HL-60/S4 (cell line): ENCODE data around the gene TIMM50.

Experiments used
- in situ Hi-C: fragments of 300-500 bp; cut with MboI; formaldehyde crosslinking; loops from 2 replicates; pipeline ENCODE4 v1.14.3; 2022; ENCODE audit warnings: low sequenced_read_pairs

TIMM50 gene

DNA sequence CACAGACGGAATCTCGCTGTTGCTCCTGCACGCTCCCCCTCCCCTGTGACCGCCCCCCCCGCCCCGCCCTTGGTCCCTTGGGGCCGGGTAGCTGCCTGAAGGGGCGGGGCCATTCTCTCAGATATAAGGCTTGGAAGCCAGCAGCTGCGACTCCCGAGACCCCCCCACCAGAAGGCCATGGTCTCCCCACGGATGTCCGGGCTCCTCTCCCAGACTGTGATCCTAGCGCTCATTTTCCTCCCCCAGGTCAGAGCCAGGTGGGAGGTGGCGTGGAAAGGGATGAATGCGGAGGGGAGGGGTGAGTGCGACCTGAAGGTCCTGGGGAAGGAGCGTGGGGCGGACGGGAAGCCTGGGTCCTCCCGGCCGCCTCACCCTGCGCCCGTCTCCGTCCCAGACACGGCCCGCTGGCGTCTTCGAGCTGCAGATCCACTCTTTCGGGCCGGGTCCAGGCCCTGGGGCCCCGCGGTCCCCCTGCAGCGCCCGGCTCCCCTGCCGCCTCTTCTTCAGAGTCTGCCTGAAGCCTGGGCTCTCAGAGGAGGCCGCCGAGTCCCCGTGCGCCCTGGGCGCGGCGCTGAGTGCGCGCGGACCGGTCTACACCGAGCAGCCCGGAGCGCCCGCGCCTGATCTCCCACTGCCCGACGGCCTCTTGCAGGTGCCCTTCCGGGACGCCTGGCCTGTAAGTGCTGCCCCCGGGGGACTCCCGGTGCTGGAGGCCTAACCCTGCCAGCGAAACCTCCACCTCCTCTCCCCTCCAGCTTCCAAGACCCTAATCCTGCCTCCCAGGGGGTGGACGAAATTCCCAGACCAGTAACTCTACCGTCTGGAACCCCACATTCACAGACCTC is 18.4 kb downstream of the TIMM50 start, which contains the start of gene DLL3:
Gene DLL3 (plus strand): TSS at position 150 of the 845 bp plus-strand sequence. CDS start 28 bp downstream, at position 178.
- in situ Hi-C loops: no loop called here

DNA sequence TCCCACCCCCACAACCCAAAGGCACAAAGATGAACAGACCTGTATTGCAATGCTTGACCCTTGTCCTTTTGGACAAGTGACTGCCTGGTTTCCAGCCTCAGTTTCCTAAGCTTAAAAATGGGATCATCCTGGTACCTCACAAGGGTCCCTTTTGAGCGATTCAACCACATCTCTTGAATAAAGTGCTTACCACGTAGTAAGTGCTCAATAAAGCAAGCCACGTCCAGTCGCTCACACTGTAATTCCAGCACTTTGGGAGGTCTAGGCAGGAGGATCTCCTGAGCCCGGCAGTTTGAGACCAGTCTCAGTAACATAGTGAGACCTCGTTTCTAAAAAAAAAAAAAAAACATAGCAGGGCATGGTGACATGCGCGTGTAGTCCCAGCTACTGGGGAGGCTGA is 19.3 kb downstream of the TIMM50 start:
- in situ Hi-C loops: no loop called here

DNA sequence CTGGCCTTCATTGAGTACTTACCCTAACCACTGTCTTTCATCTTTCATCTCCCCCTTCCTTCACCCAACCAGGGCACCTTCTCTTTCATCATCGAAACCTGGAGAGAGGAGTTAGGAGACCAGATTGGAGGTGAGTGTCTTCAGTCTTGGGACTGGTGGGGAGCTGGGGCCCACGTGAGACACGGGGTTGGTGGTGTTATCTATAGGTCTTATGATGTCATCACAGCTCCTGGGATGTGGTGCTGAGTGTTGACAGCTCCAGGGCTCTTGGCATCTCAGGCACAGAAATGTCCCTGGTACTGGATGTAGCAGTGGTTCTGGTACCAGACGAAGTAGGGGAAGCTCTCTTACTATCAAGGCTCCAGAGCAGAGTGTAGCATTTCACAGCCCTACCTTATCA is 19.9 kb downstream of the TIMM50 start:
- in situ Hi-C loops: no loop called here

DNA sequence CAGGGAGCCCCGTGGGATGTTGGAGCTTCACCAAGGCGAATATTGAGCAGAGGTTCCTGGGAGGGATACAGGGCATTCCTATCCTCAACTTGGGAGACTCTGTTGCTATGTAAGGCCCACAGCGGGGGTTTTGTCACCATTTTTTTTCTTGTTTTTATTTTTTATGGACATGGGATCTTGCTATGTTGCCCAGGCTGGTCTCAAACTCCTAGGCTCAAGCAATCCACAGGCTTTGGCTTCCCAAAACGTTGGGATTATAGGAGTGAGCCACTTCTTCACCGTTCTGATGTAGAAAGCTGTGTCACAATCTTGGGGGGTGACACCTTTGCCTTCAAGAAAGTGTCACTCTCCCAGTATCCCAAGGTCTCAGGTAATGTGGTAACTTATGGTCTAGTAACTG is 20.7 kb downstream of the TIMM50 start:
- in situ Hi-C loops: no loop called here

DNA sequence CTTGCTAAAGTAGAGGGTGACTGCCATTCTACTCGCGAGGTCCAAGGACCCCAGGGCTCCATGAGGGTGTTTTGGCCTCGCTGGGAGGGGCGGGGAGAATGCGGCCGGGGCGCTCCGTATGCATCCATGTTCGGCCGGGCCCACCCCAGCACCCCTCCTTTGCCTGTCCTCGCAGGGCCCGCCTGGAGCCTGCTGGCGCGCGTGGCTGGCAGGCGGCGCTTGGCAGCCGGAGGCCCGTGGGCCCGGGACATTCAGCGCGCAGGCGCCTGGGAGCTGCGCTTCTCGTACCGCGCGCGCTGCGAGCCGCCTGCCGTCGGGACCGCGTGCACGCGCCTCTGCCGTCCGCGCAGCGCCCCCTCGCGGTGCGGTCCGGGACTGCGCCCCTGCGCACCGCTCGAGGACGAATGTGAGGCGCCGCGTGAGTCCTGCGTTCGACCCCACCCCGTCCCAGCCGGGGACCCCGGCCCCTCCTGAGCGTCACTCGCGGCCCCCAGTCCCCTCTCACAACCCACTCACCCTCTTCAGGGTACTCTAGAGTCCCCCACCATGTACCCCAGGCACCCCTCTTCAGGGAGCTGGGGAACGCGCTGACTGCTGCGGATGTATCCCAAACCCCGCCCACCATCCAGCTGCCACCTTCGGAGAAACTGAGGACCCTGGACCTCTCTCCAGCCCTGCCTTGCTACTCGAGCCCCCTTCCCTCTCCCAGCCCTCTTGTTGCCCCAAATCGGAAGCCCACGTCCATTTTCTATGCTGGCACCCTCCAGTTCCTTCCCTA is 22.2 kb downstream of the TIMM50 start:
- in situ Hi-C loops: no loop called here

- in situ Hi-C loops: no loop called here
Measured at GRCh38 chr19:39506598-39506943, 25.9 kb downstream of the TIMM50 start.

- in situ Hi-C loops: no loop called here
Measured at GRCh38 chr19:39506944-39507714, 26.5 kb downstream of the TIMM50 start.

DNA sequence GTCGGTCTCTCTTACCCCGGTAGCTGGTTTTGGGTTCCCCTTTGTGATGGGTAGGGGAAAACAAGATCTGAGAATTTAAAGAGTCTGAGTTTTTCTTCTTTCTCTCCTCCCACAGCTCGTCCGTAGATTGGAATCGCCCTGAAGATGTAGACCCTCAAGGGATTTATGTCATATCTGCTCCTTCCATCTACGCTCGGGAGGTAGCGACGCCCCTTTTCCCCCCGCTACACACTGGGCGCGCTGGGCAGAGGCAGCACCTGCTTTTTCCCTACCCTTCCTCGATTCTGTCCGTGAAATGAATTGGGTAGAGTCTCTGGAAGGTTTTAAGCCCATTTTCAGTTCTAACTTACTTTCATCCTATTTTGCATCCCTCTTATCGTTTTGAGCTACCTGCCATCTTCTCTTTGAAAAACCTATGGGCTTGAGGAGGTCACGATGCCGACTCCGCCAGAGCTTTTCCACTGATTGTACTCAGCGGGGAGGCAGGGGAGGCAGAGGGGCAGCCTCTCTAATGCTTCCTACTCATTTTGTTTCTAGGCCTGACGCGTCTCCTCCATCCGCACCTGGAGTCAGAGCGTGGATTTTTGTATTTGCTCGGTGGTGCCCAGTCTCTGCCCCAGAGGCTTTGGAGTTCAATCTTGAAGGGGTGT is 27.2 kb downstream of the TIMM50 start:
- in situ Hi-C loops: no loop called here

- in situ Hi-C loops: no loop called here
Measured at GRCh38 chr19:39508629-39509028, 28.0 kb downstream of the TIMM50 start.

- in situ Hi-C loops: no loop called here
Measured at GRCh38 chr19:39509233-39509632, 28.6 kb downstream of the TIMM50 start.

DNA sequence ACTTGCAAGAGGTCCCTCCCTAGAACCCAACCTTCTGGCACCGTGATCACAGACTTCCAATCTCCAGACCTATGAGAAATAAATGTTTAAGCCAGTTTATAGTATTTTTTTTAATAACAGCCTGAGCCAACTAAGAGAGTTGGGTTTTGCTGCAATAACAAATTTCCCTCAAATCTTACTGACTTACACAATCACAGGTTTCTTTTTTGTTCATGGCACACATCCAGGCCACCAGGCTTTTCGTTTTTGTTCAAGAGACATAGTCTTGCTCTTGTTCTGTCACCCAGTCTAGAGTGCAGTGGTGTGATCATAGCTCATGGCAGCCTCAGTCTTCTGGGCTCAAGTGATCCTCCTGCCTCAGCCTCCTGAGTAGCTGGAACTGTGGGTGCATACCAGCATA is 32.4 kb downstream of the TIMM50 start:
- in situ Hi-C loops: no loop called here

- in situ Hi-C loops: no loop called here
Measured at GRCh38 chr19:39514840-39515550, 34.4 kb downstream of the TIMM50 start, which contains the start of gene SELENOV. Gene SELENOV (plus strand): TSS chr19:39515139. CDS start chr19:39515213, 74 bp downstream.

GRCh38 chr19:39515551-39516191 is 35.0 kb downstream of the TIMM50 start:
- in situ Hi-C loops: no loop called here

- in situ Hi-C loops: no loop called here
Measured at GRCh38 chr19:39516270-39516669, 35.6 kb downstream of the TIMM50 start.

DNA sequence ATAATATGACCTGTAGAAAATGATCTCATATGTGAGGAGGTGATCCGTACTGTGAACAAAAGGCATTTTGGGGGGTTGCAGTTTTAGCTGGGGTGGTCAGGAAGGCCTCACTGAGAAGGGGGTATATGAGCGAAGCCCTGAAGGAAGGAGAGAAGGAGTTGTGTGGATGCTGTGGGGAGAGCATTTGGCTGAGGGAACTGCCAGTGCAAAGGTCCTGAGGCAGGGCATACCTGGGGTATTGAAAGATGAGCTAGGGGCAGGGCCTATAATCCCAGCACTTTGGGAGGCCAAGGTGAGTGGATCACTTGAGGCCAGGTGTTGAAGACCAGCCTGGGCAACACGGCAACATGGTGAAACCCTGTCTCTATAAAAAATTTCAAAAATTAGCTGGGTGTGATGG is 36.8 kb downstream of the TIMM50 start:
- in situ Hi-C loops: no loop called here

DNA sequence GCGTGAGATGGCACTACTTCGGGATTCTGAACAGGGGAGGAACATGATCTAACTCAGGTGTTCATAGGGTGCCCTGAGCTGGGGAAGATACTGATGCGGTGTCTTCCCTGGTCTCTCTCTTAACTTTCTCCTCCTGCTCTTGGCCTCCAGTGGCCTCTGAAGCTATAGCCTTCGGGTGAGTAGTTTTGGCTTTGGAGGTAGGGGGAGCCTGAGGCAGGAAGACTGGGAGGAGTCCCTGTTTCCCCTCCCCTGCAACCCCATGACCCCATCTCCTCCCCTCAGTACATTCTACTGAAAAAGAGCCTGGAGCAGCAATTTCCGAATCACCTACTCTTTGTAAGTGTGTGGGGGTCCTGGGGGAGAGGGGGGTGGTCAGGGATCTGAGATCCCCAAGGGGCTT is 37.8 kb downstream of the TIMM50 start:
- in situ Hi-C loops: no loop called here

DNA sequence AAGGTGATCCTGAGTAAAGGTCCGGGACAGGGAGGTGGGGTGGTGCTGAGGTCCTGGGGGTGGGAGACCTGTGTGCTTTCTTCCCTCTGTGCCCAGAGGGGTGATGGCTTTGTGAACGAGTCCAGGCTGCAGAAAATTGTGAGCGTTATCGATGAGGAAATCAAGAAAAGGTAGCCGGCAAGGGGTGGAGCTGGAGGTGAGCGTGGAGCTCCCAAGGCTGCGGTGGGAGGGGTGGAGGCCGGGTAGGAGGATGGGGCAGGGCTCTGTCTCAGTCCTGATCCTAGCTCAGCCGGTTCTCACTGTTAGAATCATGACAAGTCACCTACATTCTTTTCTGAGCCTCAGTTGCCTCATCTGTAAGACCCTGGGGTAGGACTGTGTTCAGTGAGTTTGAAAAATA is 38.3 kb downstream of the TIMM50 start:
- in situ Hi-C loops: no loop called here

DNA sequence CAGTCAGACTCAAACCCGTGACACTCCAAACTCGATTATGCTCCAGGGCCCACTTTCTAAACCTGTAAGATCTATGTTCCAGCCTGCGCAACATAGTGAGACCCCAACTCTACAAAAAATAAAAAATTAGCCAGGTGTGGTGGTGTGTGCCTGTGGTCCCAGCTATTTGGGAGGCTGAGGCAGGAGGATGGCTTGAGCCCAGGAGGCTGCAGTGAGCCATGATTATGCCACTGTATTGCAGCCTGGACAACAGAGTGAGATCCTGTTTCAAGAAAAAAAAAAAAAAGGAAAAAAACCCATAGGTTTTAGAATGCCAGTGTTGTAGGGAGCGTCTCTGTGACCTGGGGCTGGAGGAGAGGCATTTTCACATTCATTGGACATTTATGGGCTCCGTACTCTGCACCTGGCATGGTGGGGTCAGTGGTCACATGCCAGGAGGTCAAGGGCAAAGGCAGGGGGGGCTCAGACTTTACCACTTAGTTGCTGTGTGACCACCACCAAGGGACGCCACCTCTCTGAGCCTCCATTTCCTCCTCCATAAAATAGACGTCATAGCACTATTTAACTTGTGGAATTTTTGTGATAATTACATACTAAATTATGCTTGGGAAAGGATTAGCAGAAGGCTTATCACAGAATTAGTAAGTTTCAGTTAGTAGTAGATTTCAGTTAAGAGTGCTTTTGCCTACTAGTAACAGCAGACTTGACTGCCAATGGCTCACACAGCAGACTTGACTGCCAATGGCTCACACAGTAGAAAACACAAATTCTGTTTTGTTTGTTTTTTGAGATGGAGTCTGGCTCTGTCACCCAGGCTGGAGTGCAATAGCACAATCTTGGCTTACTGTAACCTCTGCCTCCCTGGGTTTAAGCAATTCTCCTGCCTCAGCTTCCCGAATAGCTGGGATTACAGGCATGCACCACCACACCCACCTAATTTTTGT is 40.2 kb downstream of the TIMM50 start:
- in situ Hi-C loops: no loop called here

GRCh38 chr19:39524495-39524894 is 43.9 kb downstream of the TIMM50 start:
- in situ Hi-C loops: no loop called here
